ENCODE measurements around the gene CRYGC.

The CRYGC gene

DNA sequence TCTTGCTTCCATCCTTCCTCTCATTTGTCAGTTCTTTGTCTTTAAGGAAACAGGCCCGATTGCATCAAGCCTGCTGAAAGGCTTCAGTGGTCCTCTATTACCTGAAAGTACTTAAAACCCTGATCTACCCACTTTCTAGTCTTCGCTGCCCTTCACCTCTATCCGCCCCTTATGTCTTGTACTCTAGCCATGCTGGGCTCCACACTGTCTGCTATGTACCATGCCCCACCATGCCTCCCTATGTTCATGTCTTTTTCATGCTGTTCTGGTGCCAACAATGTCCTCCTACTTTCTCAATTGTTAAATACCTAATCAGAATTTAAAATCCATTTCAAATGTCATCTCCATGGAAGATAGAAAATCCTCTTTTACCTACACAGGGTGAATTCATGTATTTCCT is 33.5 kb downstream of the CRYGC start:
- DNase-seq (ENCODE audit: low spot score) = no peak

GRCh38 chr2:208093128-208093527 is 36.5 kb downstream of the CRYGC start:
- no peak for DNase-seq (ENCODE audit: low spot score)

GRCh38 chr2:208092093-208092832 is 37.4 kb downstream of the CRYGC start:
- no peak for DNase-seq (ENCODE audit: low spot score)

DNA sequence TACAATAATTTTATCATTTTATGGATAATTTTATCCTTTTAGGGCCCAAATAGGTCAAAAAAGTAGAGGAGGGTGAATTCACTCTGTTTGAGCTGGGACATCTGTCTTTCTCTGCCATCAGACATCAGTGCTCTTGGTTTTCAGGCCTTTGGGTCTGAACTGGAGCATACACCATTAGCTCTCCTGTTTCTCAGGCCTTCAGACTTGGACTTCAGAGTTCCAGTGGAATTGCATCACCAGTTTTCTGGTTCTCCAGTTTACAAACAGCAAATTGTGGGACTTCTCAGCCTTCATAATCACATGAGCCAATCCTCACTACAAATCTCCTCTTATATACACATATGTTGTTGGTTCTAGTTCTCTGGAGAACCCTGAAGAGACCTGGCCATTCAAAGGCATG is 39.2 kb downstream of the CRYGC start:
- DNase-seq (ENCODE audit: low spot score) = no peak

DNA sequence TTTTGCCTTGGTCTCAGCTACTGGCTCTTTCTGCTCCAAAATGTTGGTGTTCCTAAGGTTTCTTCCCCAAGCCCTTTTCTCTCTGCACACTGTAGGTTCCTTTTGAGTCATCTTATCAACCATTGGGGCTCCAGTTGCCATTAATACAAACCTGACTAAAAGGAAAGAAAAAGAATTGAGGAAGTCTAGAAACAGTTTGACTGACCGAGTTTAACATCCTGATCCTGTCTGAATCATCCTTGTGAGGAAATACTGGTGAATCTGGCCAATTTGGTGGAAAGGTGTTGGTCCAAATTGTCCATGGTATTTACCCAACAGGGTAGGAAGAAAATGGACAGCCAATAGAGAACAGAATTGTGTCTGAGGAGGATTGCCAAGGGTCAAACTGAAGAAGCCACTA is 43.6 kb downstream of the CRYGC start:
- no peak for DNase-seq (ENCODE audit: low spot score)

- no peak for DNase-seq (ENCODE audit: low spot score)
Measured at GRCh38 chr2:208083807-208084206, 45.8 kb downstream of the CRYGC start.
